Right lobe of liver (tissue), 6 donors: ENCODE data around the gene PITPNM2. TPM values are rescaled to one million over a fixed set of nuclear protein-coding genes. Genes with fewer than 3 reads are reported as not detected.
A peak's percentile ranks its signal among the peaks of the same experiment; 100 is the strongest.

ENCODE experiments used
- ATAC-seq, 4 donors: fragments of 200-7000 bp; cut with Tn5 transposase; one replicate each; pipeline ENCODE4 v1.9.1; 2020; ENCODE audit warnings: mild to moderate bottlenecking in 4 of 4, moderate library complexity in 4 of 4
- DNase-seq, 3 donors: peaks; one replicate each; pipeline ENCODE4 v3.0.0-alpha.2; 2020
- H3K27ac ChIP-seq, 3 donors: fragments of 200-600 bp; one replicate each; pipeline ENCODE4 v1.8.0; 2022
- H3K27me3 ChIP-seq, 2 donors: fragments of 200-600 bp; one replicate each; pipeline ENCODE4 v1.8.0; 2022
- H3K36me3 ChIP-seq, 4 donors: fragments of 200-600 bp; sonication (generic) in 1 of 4; one replicate each; pipeline versions ENCODE4 v1.5.1 to v1.8.0; 2017 to 2022; ENCODE audit warnings: control low read depth in 1 of 4
- H3K4me1 ChIP-seq, 4 donors: fragments of 200-600 bp; sonication (generic) in 1 of 4; one replicate each; pipeline versions ENCODE4 v1.5.1 to v1.8.0; 2017 to 2022; ENCODE audit warnings: control low read depth in 1 of 4
- H3K4me3 ChIP-seq, 3 donors: fragments of 200-600 bp; one replicate each; pipeline ENCODE4 v1.8.0; 2022
- H3K9me3 ChIP-seq, 4 donors: fragments of 200-600 bp; sonication (generic) in 1 of 4; one replicate each; pipeline versions ENCODE4 v1.5.1 to v1.8.0; 2017 to 2022; ENCODE audit warnings: control low read depth in 1 of 4
- CTCF ChIP-seq, 4 donors: fragments of 200-600 bp in 3 of 4; fragments of 450-650 bp in 1 of 4; IDR thresholded peaks; one replicate each; pipeline versions ENCODE4 v1.5.1 to v1.8.0; 2016 to 2022; ENCODE audit warnings: antibody characterized with exemption in 4 of 4, mild to moderate bottlenecking in 2 of 4
- POLR2A ChIP-seq: fragments of 450-650 bp; IDR thresholded peaks from one replicate; pipeline ENCODE4 v1.6.1; 2017; ENCODE audit warnings: antibody characterized with exemption, mild to moderate bottlenecking
- WGBS: methylation state at CpG from one replicate; pipeline ENCODE4 v1.1.6; 2018; ENCODE audit warnings: low coverage, low lambda C conversion rate; ENCODE audit not compliant: insufficient coverage; ENCODE audit errors: missing lambda C conversion rate; 5-methylcytosine and 5-hydroxymethylcytosine counted together
- intact Hi-C, 2 donors: fragments of 100-400 bp; cut with DNase I; formaldehyde crosslinking; loops; one replicate each; pipeline versions ENCODE4 v1.11.2 to v1.14.1; 2022
- total RNA-seq, 6 experiments: library from RNA; depleted of rRNA in 2 of 6; stranded (reverse); fragments of >200 nt in 2 of 6; fragmentation: NEBNext Ultra II Directional in 3 of 6; extraction: Animal tissue kit (Norgen Biotek cat#: 25700) in 3 of 6; gene quantifications; one replicate each; pipeline versions ENCODE4 v1.1.0 to v1.2.4, GENCODE V29; 2016 to 2023
- donor health status: DM: no; HTN: yes; CAD: no.
- donor health status: DM: no; HTN: no; CAD: no.
- donor health status: DM: no; HTN: no; CAD: no.
- donor health status: DM: no; HTN: yes; CAD: no.
- donor health status: DM: no; HTN: yes; CAD: no.

PITPNM2 gene
- total RNA-seq, 6 experiments from 2014 or later, result 5.8 to 24.7 (median 14.2) TPM

DNA sequence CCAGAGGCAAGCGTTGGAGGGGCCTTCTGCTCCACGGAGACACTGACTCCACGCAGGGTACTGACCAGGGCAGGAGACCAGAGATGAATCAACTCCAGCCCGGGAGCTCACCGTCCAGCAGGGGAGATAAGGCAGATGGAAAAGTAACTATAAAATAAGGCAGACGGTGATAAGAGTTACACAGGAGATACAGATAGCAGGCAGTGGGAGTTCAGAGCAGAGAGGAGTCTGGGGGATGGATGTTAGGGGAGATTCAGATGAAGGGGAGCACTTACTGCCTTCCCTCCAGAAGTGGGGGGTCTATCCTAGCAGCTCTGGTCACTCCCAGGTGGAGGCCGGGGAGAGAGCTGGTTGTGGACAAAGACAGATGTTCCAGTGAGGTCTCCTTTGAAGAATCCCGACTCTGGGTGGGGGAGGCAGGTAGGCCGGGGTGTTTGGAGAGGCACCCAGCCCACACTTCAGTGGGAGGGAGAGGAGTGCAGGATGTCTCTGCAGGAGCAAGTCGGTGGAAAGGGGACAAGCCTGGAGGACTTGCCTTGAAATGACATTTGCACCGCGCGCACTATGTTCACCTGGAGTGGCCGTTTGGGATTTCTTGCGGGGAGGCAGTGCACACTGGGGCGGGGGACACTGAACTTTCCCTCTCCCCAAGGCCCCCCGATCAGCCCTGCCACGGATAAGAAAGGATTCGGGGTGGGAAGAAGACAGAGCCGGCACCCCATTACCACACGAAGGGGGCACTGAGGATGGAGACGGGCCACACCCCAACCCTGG, 1.2 kb downstream of the PITPNM2 start:
- Histone ChIP-seq H3K4me1 (peaks cover 0 to 44% (median 21%) of the 10 kb centered on the region in 4 donors), H3K4me3 (peak overlapping the region; percentile 63 to 85 (median 68)), H3K36me3 (no peaks in the 10 kb centered on the region), H3K27me3 (no peaks in the 10 kb centered on the region), H3K9me3 (no peaks in the 10 kb centered on the region), H3K27ac (peak overlapping the region; percentile 62 to 69 (median 66))
- DNase-seq (peak in 1 of 3 donors; percentile 56), ATAC-seq (peak; percentile 11 to 45 (median 18))
- WGBS, result 17% methylated on average over 8 of the region's 22 CpGs
- intact Hi-C loops, result loop anchor here (5.0 to 10.0 kb wide), 3 partner anchors 85 to 95 kb away; no protein-coding TSS in a partner anchor
- no peak for TF ChIP-seq POLR2A
- TF ChIP-seq CTCF (IDR thresholded peaks at IDR 0.05), result no peak

- ATAC-seq, result no peak
- H3K27ac ChIP-seq, result peak overlapping the region in 1 of 3 donors; percentile 69
Measured at GRCh38 chr12:123149088-123149487, 1.8 kb downstream of the PITPNM2 start.

DNA sequence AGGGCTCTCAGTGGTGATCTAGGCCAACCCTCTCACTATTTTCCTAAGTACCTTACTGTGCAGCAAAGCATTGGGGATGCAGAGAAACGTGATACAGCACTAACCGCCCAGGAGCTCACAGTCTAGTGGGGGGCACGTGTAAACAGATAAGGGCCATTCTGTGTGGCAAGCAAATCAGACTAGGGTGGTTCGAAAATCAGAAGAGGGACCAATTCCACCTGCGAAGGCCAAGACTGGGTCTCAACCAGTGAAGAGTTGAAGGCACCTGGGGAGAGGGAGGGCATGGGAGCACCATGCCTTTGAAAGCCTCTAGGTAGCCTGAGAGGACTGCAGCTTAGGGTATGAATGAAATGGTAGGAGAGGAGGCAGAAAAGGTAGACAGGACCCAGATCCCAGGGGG, 2.2 kb downstream of the PITPNM2 start:
- H3K27me3 ChIP-seq, result no peaks in the 10 kb centered on the region
- intact Hi-C loops, result loop anchor here (10.0 kb wide), 2 partner anchors 84 to 94 kb away; no protein-coding TSS in a partner anchor
- H3K4me3 ChIP-seq, result no peak overlapping the region
- H3K9me3 ChIP-seq, result no peaks in the 10 kb centered on the region
- H3K4me1 ChIP-seq, result peaks cover 0 to 48% (median 21%) of the 10 kb centered on the region in 4 donors
- H3K36me3 ChIP-seq, result no peaks in the 10 kb centered on the region
- H3K27ac ChIP-seq, result no peak overlapping the region
- 67% methylated on average over 5 of the region's 5 CpGs for WGBS
- DNase-seq (no peak), ATAC-seq (no peak)
- TF ChIP-seq POLR2A, result no peak

More at GRCh38 chr12:123149088-123149487, 1.8 kb downstream of the PITPNM2 start:
- TF ChIP-seq CTCF (IDR thresholded peaks at IDR 0.05), result no peak
- no peak for TF ChIP-seq POLR2A
- peaks cover 0 to 44% (median 21%) of the 10 kb centered on the region in 4 donors for H3K4me1 ChIP-seq
- no peak for DNase-seq
- no CpG with 5 or more reads among the region's 3 CpGs for WGBS
- H3K4me3 ChIP-seq, result no peak overlapping the region
- H3K27me3 ChIP-seq, result no peaks in the 10 kb centered on the region
- intact Hi-C loops, result loop anchor here (10.0 kb wide), 2 partner anchors 84 to 94 kb away; no protein-coding TSS in a partner anchor
- H3K9me3 ChIP-seq, result no peaks in the 10 kb centered on the region
- H3K36me3 ChIP-seq, result no peaks in the 10 kb centered on the region

GRCh38 chr12:123148223-123148622, 2.7 kb downstream of the PITPNM2 start:
- WGBS, result 29% methylated on average over 5 of the region's 9 CpGs
- intact Hi-C loops, result loop anchor here (10.0 kb wide), 2 partner anchors 83 to 93 kb away; no protein-coding TSS in a partner anchor

GRCh38 chr12:123145211-123145610, 5.7 kb downstream of the PITPNM2 start:
- Histone ChIP-seq H3K4me3 (no peak overlapping the region), H3K4me1 (peaks cover 3 to 70% (median 38%) of the 10 kb centered on the region in 4 donors), H3K27me3 (no peaks in the 10 kb centered on the region), H3K36me3 (no peaks in the 10 kb centered on the region), H3K27ac (no peak overlapping the region), H3K9me3 (no peaks in the 10 kb centered on the region)
- DNase-seq, result no peak
- no peak for ATAC-seq
- TF ChIP-seq CTCF (IDR thresholded peaks at IDR 0.05) (no peak), POLR2A (no peak)
- intact Hi-C loops, result loop anchor here (10.0 kb wide), 2 partner anchors 80 to 90 kb away; no protein-coding TSS in a partner anchor
- 63% methylated on average over 2 of the region's 2 CpGs for WGBS

More at GRCh38 chr12:123148223-123148622, 2.7 kb downstream of the PITPNM2 start:
- Histone ChIP-seq H3K36me3 (no peaks in the 10 kb centered on the region), H3K4me3 (no peak overlapping the region), H3K27me3 (no peaks in the 10 kb centered on the region), H3K9me3 (no peaks in the 10 kb centered on the region), H3K4me1 (peaks cover 0 to 53% (median 23%) of the 10 kb centered on the region in 4 donors), H3K27ac (no peak overlapping the region)
- ATAC-seq (no peak), DNase-seq (no peak)
- TF ChIP-seq POLR2A, result no peak
